Central memory CD4-positive, alpha-beta T cell (primary cell): Measurements from ENCODE around the gene RIMBP2.
"Not testable (repeated sequence)": the region's sequence is repeated elsewhere in the genome, so short reads cannot be mapped to it uniquely, and the experiment has no call there.

Experiments used
- DNase-seq: peaks from one replicate; pipeline ENCODE4 v3.0.0; 2022

RIMBP2 gene

DNA sequence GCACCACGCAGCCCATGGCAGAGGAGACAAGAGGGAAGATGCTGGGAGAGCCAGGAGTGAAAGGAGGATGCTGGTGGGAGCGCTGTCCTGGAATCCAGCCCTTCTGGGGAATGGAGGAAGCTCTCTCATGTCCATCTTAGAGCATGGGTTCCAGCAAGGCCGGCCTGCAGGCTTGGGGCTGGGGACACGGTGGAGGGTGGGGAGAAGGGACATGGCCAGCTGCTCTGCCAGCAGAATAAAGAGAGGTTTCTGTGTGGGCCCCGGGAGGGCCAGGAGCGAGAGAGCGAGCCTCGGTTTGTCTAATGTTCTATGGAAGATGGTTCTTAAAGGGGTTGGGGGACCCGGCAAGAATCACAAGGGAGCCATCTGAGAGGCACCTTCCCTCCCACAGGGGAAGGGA, 60.2 kb downstream of the RIMBP2 start:
- DNase-seq = no peak

DNA sequence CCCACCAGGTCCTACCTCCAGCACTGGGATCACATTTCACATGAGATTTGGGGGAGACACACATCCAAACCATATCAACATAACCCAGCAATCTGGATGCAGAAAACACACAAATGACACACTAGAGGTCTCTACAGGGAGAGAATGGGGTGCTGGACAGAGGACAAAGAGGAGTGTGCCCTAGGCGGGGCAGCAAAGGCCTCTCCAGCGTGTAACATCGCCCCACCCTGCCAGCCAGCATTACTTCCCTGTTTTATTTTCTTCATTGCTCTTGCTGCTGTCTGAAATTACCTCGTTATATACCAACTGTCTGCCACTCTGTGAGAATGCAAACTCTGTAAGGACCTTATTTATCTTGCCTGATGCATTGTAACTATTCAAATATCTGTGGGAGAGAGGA, 61.1 kb downstream of the RIMBP2 start:
- DNase-seq = no peak

DNA sequence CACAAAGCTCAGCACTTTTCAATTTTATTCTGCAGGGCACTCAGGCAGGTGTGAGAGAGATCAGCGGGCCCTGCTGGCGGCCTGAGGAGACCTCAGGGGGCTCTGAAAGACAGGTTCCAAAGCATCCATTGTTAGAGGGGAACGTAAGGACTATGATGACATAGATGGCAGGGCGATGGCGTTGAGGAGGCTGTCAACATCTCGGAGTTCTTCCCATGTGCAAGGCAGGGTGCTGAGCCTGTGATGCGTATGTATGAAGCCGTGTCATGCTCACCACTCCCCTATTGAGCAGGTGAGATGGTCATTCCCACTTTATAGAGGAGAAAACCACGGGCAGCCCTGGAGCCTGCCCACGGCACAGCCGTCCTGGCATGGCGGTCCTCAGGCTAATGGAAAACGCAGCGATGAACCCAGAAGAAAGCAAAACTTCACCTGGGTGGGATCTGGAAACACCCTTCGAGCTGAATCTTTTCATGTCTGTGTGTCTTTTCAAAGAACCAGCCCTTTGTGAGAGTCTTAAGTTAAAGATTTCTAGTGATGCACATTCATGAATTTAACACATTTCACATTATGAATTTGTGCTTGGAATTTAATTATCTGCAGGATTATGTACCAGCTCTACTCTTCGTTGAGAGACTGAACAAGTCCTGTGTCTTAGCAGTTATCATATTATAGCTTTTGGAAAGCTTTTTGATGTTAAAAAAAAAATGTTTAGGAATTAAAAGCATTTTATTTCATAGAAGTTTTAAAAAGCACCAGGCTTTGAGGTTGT, 64.7 kb downstream of the RIMBP2 start:
- DNase-seq = no peak

DNA sequence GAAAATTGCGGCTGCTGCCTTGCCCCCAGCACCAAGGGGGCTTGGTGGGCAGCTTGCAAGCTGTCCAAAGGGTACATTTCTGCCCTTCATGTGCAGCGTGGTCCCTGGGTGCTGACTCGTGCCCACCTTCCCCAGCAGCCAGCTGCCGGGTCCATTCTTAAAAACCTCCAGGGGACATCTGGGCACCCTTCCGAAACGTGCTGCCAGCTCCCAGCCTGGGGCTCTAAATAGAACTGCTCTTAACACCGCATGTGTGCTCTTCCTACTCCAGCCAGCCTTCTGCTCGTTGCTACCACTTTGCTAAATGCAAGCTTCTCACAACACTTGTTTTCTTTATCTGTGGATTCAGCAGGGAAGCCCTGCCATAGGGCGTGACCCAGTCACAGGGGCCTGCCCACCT, 66.0 kb downstream of the RIMBP2 start:
- no peak for DNase-seq

DNA sequence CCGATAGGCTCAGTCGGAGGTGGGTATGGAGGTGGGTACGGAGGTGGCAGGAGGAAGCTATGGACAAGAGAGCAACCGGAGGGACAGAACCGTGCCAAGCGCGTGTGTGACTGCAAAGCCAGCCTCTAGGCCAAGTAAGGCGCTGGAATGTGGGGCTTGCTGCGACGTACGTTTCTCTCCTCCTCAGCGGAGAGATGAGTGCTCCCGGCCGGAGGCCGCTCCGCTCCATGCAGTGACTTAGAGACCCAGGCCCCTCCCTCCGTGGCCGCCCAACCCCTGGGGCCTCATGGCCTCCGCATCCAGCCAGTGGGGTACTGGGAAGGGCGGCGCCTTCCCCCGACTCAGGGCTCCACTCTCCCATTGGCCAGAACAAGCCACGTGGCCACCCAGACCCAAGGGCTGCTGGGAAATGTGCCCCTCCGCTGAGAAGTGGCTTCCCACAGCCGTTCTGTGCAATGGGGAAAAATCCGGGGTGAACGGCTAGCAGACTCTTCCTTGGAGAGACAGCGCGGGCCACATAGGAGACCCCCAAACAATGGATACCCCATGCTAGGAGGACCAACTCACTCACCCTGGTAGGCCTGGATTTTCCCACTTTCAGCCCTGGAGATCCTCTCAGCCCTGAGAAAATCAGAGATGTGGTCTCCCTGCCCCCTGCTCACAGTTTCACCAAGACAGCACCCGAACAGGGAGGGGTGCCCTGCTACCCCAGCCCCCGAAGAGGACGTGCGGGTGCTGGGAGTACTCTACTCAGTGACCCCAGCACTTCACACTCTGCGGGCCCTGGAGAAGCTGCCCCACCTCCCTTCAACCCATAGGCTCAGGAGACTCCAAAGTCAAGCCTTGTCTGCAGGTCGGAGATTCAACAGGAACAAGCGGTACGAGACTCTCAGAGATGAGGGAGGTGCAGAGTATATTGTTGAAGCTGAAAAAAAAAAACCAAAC, 66.7 kb downstream of the RIMBP2 start:
- no peak for DNase-seq

DNA sequence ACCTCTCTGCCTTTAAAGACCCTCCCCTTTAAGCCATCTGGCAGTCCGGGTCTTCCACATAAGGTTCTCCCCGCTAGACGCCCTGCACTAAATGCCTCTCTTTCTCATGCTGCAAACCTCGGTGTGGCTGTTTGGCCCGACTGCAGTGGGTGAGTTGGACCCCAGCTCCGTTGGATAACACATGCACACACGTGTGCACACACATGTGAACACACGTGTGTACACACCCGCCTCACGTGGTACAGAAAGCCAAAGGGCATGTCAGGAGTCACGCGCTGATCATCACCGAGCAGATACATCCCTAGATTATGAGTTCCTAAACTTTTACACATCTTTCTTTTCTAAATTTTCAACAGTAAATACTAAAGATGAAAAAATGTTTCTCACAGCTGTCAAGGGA, 68.3 kb downstream of the RIMBP2 start:
- DNase-seq = no peak

DNA sequence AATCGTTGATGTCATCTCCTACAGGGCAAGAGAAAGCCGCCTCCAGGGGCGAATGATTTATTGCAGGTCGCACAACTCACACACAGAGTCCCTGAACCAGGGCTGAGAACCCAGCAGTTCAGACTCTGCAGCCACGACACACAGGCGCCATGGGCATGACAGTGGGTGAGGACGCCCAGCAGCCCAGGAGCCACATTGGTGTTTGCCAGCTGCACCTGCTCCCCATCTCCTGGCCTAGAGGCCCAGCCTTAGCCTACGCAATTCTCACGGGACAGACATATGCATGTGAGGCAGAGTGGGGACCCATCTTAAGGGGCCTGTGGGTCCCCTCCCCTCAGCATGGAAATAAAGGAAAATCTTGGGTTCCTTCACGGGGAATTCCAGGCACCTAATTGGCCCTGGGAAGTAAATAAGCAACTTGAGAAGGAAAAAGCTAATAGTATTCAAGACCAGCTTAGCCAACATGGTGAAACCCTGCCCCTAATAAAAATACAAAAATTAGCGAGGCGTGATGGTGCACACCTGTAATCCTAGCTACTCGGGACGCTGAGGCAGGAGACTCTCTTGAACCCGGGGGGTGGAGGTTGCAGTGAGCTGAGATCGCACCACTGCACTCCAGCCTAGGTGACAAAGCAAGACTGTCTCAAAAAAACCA, 69.3 kb downstream of the RIMBP2 start:
- no peak for DNase-seq

DNA sequence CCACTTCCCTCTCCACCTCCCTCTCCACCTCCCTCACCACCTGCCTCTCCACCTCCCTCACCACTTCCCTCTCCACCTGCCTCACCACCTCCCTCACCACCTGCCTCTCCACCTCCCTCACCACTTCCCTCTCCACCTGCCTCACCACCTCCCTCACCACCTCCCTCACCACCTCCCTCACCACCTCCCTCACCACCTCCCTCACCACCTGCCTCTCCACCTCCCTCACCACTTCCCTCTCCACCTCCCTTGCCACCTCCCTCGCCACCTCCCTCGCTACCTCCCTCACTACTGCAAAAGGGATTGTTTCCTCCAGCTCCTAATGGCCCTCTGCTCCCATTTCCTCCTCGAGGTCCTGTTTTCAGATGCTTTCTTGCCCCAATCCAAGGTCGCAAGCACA, 69.9 kb downstream of the RIMBP2 start:
- DNase-seq = not testable (repeated sequence)

DNA sequence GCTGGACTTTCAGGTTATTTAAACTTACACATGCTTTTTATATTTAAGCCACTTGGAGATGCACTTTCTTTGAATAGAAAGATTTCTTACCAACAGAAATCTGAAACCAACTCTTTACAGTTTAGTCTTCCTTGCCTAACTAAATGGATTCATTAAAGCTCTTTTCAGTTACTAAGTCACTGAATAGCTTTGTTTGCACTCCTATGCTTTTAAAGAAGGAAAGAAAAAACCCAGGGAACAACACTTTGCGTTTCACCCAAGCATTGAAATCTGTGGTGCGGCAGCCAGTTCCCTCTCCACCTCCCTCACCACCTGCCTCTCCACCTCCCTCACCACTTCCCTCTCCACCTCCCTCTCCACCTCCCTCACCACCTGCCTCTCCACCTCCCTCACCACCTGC, 70.3 kb downstream of the RIMBP2 start:
- no peak for DNase-seq

DNA sequence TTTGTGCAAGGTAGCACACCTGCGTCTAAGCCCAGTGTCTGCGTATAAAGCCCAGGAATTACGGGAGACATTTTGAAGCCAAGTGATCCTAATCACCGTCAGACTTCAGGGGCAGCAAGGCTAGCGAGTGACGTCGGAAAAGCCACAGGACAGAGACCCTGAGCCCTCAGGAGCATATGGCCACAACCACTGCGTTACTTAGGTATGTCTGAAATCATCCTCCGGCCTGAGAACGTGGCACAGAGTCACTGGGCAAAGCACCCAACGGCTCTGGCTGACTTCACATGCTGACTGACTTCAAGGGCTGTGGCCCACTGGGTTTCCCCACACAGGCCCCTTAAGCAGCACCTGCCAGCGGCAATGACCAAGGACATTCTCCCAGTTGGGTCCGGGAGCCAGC, 71.5 kb downstream of the RIMBP2 start:
- no peak for DNase-seq

DNA sequence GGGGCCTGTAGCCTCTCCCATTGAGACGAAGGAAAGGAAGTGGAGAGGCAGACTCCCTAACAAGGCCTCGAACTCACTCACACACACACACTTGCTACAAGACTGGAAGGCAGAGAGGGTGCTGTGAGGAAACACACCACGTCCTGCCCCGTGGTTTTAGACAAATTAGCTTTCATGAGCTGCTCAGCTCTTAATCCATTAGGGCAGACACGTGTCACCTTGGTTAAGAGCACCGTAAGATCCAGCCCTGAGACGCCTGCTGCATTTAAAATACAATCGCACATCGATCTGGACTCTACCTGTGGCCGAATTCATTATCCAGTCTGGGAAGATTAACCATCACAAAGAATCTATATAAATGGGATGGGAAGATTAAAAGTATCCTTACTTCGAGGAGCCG, 72.0 kb downstream of the RIMBP2 start:
- DNase-seq = no peak

DNA sequence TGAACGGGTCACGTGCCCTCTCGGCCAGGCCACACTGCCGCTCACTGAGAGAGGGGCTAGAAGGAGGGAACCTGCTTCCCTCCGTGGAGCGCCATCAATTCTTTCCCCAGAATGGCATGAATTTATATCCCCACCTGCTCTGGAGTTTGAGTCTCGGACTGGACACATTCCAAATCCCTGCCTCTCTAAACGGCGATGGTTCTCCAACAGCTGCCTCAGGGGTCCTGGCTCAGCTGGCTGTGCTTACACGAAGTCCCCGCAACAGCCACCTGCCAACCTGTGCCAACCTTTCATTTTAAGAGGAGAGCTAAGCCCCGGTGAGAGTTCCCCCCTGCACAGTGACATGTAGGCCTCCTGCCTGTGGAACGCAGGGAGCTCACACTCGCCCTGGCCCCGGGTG, 73.2 kb downstream of the RIMBP2 start:
- no peak for DNase-seq

DNA sequence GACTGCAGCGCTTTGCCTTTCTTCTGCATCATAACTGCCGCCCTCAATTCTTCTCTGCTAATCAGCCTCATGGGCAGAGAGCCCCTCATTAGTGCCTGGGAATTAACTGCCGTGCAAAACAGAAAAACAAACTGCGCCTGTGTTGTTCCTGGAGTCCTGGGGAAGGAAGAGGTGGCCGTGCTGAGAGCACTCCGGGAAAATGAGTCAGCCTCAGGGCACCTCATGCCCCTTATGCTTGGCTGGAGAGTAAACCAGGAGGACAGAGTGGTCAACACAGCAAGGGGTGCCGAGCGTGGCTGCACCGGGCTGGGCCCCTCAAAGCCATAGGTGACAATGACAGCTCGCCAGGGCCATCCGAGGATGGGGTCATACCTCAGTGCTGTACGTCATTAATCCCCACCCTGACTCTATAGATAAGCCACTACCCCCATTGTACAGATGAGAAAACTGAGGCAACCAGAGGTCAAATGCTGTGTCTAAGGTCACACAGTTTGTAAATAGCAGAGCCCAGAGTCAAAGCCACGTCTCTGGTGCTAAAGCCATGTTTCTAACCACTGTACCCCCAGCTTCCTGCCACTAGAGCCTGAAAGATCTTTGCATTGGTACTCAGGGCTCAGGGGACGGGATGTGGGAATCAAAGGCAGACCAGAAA, 74.4 kb downstream of the RIMBP2 start:
- DNase-seq = no peak

DNA sequence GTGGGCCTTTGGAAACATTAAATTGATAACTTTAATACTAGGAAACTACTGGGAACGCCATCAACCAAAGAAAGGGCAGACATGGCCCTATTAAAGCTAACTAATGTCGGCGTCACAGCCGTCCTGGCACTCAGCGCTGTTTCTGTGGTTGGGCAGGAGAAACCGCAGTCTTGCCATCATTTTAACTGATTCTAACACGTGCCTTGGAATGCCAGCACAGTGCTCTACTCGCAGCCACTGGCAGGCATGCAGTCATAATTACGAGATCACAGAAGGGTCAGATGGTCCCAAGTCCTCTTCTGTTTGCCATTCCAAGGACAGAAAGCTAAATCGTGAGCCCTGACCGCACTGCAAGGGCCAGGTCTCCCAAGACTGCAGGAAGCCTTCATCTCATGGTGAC, 75.2 kb downstream of the RIMBP2 start:
- no peak for DNase-seq

DNA sequence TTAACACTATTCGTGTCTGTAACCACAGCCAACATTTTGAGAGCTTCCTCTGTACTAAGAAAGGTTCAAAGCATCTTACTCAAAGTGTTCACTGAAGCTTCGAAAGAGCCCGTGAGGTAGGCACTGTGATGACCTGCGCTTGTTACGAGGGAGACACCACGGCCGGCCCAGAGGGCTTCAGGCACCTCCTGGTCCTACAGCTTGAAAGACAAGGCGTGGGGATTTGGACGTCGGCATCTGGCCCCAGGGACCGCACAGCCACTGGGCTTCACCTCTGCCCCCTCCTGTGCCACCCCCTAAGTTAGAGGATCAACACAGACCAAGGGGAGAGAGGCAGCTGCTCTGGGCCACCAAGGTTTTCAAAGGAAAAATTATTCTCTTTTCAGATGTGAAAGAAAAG, 75.6 kb downstream of the RIMBP2 start:
- DNase-seq = no peak

DNA sequence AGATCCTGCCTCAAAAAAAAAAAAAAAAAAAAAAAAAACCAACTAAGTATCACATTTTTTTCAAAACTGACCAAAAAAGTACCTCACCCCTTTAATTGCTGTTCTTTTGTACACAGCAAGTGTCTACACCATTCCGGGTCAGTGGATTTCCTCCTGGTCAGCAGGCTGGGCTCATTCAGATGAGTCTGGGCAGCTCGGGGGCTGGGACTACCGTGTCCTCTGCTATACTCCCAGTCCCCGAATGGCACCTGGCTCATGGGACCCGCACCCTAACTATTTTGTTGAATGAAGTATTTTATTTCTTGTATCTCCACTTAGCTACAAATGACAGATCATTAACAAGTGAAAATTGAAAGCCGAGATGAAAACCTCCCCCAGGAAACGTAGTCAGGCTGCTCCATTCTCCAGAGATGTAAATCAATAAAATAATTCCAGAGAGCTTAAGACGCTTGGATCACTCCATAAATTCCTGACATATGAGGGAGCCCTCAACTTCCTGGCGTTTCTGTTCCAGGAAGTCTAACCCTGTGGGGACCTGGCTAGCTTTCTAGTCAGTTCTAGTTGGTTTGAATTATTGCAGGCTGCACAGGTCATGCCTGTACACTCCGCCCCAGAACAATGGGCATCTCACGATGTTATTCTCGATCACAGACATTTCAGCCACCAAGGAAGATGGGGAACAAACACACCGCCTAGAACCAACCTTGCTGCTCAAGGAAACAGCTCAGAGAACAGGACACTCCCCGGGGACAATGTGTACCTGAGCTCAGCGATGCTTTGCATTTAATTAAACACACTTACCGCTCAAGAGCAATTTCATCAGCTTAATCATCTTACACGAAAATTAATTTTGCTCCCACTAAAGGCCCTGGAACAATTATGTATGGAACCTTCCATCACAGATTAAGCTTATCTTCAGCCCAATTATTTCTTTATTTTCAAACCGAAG, 76.3 kb downstream of the RIMBP2 start:
- no peak for DNase-seq

DNA sequence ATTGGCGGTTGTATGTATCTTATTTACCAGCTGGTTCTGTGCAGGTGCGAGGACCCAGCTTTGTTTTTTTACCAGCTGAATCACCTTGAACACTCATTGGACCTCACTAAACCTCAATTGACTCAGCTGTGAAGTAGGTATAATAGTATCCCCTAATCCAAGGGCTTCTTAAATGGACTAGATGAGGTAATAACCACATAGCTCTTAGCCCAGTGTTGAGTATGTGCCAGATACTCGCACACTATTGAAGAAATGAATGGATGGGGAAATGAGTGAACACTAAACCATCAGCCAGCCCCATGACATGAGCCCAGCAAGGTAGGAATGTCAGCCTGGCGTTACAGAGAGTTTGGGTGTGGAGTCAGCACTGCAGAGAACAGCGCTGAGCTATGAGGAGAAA, 79.7 kb downstream of the RIMBP2 start:
- no peak for DNase-seq

DNA sequence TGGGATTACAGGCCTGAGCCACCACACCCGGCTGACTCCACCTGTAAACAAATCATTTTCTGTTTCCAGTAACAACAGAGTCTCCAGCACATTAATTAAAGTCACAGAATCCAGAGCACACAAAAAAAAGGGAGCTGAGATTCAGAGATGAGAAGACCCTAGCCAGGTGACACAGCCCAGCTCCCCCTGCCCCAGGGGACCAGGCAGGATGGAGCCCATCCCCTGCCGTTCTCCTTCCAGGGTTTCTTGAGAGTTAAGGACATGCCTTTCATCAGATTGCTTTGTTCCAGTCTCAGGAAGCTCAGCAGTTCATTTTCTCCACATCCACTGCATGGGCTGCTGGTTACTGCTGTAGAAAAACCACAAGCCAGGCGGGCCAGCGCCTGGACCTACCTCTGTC, 81.2 kb downstream of the RIMBP2 start:
- no peak for DNase-seq

DNA sequence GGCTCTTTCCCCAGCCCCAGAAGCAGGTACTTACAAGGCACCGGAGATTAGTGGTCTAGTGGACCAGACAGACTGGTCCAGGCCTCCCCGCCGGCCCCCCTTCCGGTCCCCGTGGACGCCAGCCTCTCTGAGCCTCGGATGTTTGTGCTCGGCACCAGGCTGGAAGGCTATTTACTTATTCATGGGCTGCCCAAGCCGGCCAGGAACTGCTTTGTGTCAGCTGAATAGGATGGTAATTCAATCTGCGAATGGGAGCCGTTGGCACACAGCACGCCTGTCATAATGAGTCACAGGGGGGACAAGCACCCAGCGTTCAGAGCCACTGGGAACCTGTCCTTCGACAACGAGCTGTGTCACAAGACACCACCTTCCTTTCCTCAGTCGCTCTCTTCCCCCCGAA, 82.3 kb downstream of the RIMBP2 start:
- no peak for DNase-seq

DNA sequence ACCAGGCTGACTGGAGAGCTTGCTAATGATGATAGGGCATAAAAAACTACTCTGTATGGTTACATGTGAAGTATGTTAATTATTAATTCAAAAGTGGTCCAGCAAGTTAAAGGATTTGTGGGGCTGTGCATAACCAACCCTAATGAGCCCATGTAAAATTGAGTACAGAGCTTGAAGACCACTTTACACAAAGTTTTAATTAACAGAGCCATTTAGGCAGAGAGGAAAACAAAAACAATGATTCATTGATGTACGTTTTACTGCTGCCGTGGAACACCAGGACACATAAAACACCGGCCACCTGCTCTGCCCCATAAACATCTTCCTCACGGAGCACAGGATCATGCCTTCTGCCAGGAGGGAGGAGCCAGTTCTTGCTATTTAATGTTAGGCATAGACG, 83.5 kb downstream of the RIMBP2 start:
- DNase-seq = no peak

DNA sequence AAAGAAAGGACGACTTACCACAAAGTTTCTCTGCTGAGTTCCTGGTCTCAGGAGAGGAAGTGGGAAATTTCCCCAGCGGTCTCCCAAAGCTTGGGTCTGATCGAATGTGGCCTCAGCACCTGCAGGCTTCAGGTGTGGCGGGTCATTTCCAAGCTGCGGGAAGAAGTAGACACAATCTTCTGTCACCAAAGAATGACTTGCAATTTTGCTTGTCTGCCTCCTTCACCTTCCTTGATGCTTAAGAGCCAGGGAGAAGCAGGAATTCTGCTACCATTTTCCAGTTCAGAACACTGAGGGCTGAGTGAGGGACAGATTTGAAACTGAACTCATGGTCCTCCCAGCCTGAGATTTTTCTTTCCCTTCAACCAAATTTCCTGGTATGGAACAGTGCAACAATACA, 87.8 kb downstream of the RIMBP2 start:
- DNase-seq = no peak

DNA sequence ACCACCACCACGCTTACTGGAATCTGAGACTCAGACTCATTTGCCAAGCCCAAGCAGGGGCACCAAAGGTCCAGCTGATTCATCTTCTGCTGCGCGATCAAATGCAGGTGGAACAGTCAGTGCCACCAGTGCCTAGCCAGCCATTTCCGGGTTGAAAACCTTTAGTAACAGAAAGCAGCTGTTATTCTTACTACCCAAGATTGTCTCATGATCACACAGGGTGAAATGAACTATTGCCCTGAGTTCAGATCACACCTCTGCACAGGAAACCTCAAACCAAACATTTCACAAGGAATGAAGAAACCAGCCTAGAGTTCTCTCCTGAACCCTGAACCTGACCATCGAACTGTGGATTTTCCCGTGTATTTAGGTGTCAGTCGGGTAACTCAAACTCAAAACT, 88.9 kb downstream of the RIMBP2 start:
- no peak for DNase-seq
